K562 (cell line): ENCODE measurements around the gene HPF1. TPM values are rescaled to one million over a fixed set of nuclear protein-coding genes. Genes with fewer than 3 reads are reported as not detected.

Experiments used
- ATF3 ChIP-seq, 2 experiments: fragments of 450-650 bp in 1 of 2; sonication (generic) in 1 of 2; formaldehyde crosslinking in 1 of 2; IDR thresholded peaks in 1 of 2; conservative IDR thresholded peaks in 1 of 2; 2 replicates each; pipeline versions ENCODE4 v1.6.1 to v1.8.1; 2016 to 2023; ENCODE audit warnings: mild to moderate bottlenecking in 2 of 2, moderate library complexity in 2 of 2, inconsistent platforms in 1 of 2, missing genetic modification reagents in 1 of 2
- ATF7 ChIP-seq: fragments of 450-650 bp; IDR thresholded peaks from 2 replicates; pipeline ENCODE4 v1.7.1; 2014; ENCODE audit warnings: mild to moderate bottlenecking, moderate library complexity
- CREM ChIP-seq: IDR thresholded peaks from 2 replicates; pipeline ENCODE4 v1.6.1; 2014; ENCODE audit warnings: antibody characterized with exemption, low read depth
- ETV5 ChIP-seq: sonication (generic); formaldehyde crosslinking; IDR thresholded peaks from 2 replicates; pipeline ENCODE4 v1.4.0; 2020; ENCODE audit warnings: low read depth, mild to moderate bottlenecking, missing genetic modification reagents
- HCFC1 ChIP-seq: IDR thresholded peaks from 2 replicates; pipeline ENCODE4 v1.6.1; 2012; ENCODE audit warnings: low read depth, low read length, improper control_type of control experiment
- HNRNPUL1 ChIP-seq: fragments of 200-400 bp; formaldehyde crosslinking; IDR thresholded peaks from 2 replicates; pipeline ENCODE4 v1.6.1; 2017; ENCODE audit warnings: low read length
- RBM22 ChIP-seq: fragments of 200-400 bp; formaldehyde crosslinking; IDR thresholded peaks from 2 replicates; pipeline ENCODE4 v1.6.1; 2018; ENCODE audit warnings: low read length, low read depth; ENCODE audit not compliant: poor library complexity, severe bottlenecking
- SRF ChIP-seq, 2 experiments: fragments of 250-450, 450-650 bp in 1 of 2; sonication (Bioruptor Pico) in 1 of 2; sonication (generic) in 1 of 2; formaldehyde crosslinking; IDR thresholded peaks; 2 replicates each; pipeline versions ENCODE4 v1.5.0 to v1.5.1; 2020 to 2022; ENCODE audit warnings: mild to moderate bottlenecking in 1 of 2, missing genetic modification reagents in 1 of 2
- TEAD4 ChIP-seq, 2 experiments: sonication (generic) in 1 of 2; formaldehyde crosslinking in 1 of 2; IDR thresholded peaks; 2 replicates each; pipeline versions ENCODE4 v1.6.1 to v1.8.0; 2012 to 2022; ENCODE audit warnings: borderline replicate concordance in 1 of 2, inconsistent platforms in 1 of 2, low read length in 1 of 2, mild to moderate bottlenecking in 1 of 2, missing genetic modification reagents in 1 of 2
- USF2 ChIP-seq: sonication (generic); formaldehyde crosslinking; IDR thresholded peaks from 2 replicates; pipeline ENCODE4 v1.5.0; 2020; ENCODE audit warnings: missing genetic modification reagents
- ZNF12 ChIP-seq: sonication (generic); formaldehyde crosslinking; IDR thresholded peaks from 2 replicates; pipeline ENCODE4 v1.4.0; 2020; ENCODE audit warnings: mild to moderate bottlenecking, missing genetic modification reagents
- ZNF197 ChIP-seq: fragments of 200-800 bp; sonication (Bioruptor generic); IDR thresholded peaks from 2 replicates; pipeline ENCODE4 v1.6.1; 2016; ENCODE audit warnings: low read depth, missing genetic modification characterization, missing compliant biosample characterization
- ZNF212 ChIP-seq: fragments of 450-650 bp; formaldehyde crosslinking; IDR thresholded peaks from 2 replicates; pipeline ENCODE4 v1.4.0; 2020; ENCODE audit warnings: mild to moderate bottlenecking
- ZNF436 ChIP-seq: fragments of 250-450, 450-650 bp; sonication (Bioruptor Pico); formaldehyde crosslinking; IDR thresholded peaks from 2 replicates; pipeline ENCODE4 v1.7.0; 2020; ENCODE audit warnings: mild to moderate bottlenecking
- polyA plus RNA-seq, 8 experiments: library from polyadenylated mRNA; depleted of rRNA in 4 of 8; stranded (reverse) in 5 of 8; unstranded in 3 of 8; fragments of >200 nt; fragmentation: Nextera tagmentation in 2 of 8; fragmentation: Illumina TruSeq in 1 of 8; extraction: Ambion mirVana in 2 of 8; extraction: Trizol in 1 of 8; gene quantifications; 2 replicates each; pipeline versions ENCODE4 v1.2.1 to v1.2.3, GENCODE V29; 2011 to 2014; ENCODE audit warnings: inconsistent platforms in 1 of 8, missing spikeins in 1 of 8
- total RNA-seq, 7 experiments: library from RNA; depleted of rRNA in 6 of 7; stranded (reverse); fragments of >200 nt in 6 of 7; fragmentation: Illumina TruSeq in 2 of 7; extraction: Trizol in 2 of 7; gene quantifications; 2 replicates each; pipeline versions ENCODE4 v1.2.1 to v1.2.3, GENCODE V29; 2011 to 2021; ENCODE audit warnings: low replicate concordance in 1 of 7
- TF ChIP-seq, protein P1 (sequence below): sonication (generic); formaldehyde crosslinking; IDR thresholded peaks from 2 replicates; pipeline ENCODE4 v1.8.0; 2023; ENCODE audit warnings: mild to moderate bottlenecking, missing genetic modification reagents

HPF1 gene
- total and polyA plus RNA-seq, 9 of the 15 experiments (the other 6 are each of a cell fraction or from before 2014, with no cell fraction given) = 21.2 to 89.4 (median 35.2) TPM

DNA sequence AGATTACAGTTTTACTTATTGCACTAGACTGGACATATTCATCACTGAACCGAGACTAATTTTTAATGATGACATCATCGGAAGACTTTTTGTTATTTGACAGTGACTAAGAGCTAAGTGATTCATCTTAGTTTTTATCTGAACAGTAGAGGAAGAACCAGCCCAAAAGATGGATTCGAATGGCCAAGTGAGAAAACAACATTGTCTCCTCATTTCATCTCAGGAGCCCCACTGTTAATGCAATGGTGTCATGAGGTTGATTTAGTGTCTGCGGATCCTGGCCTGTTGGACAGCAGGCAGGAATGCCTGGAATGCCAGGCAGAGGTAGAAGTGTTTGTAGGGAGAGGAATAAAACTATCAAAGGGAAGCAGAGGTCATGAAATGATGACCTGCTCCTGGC is 37.8 kb upstream of the HPF1 start (continued):
- TF ChIP-seq USF2 (CRISPR knock-in tag) = no peak
- TF ChIP-seq, protein P1, sequence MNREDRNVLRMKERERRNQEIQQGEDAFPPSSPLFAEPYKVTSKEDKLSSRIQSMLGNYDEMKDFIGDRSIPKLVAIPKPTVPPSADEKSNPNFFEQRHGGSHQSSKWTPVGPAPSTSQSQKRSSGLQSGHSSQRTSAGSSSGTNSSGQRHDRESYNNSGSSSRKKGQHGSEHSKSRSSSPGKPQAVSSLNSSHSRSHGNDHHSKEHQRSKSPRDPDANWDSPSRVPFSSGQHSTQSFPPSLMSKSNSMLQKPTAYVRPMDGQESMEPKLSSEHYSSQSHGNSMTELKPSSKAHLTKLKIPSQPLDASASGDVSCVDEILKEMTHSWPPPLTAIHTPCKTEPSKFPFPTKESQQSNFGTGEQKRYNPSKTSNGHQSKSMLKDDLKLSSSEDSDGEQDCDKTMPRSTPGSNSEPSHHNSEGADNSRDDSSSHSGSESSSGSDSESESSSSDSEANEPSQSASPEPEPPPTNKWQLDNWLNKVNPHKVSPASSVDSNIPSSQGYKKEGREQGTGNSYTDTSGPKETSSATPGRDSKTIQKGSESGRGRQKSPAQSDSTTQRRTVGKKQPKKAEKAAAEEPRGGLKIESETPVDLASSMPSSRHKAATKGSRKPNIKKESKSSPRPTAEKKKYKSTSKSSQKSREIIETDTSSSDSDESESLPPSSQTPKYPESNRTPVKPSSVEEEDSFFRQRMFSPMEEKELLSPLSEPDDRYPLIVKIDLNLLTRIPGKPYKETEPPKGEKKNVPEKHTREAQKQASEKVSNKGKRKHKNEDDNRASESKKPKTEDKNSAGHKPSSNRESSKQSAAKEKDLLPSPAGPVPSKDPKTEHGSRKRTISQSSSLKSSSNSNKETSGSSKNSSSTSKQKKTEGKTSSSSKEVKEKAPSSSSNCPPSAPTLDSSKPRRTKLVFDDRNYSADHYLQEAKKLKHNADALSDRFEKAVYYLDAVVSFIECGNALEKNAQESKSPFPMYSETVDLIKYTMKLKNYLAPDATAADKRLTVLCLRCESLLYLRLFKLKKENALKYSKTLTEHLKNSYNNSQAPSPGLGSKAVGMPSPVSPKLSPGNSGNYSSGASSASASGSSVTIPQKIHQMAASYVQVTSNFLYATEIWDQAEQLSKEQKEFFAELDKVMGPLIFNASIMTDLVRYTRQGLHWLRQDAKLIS (CRISPR knock-in tag) = no peak
- TF ChIP-seq ZNF12 (CRISPR knock-in tag) = no peak
- no peak for TF ChIP-seq HNRNPUL1
- TF ChIP-seq HCFC1 = no peak
- TF ChIP-seq ZNF197 (CRISPR knock-in tag) = no peak
- TF ChIP-seq ZNF436 (CRISPR knock-in tag) = no peak
- no peak for TF ChIP-seq CREM
- peak; percentile 63; the same call in 1 of the 2 replicates for TF ChIP-seq ATF7
- TF ChIP-seq SRF (CRISPR knock-in tag; IDR thresholded peaks at IDR 0.05) = no peak
- peak; percentile 84 for TF ChIP-seq ATF3 (IDR thresholded peaks at IDR 0.05)
- no peak for TF ChIP-seq ATF3 (CRISPR knock-in tag; conservative IDR thresholded peaks at IDR 0.05)
- TF ChIP-seq RBM22 = no peak
- TF ChIP-seq ZNF212 = no peak
- no peak for TF ChIP-seq ETV5 (CRISPR knock-in tag)
- TF ChIP-seq TEAD4 (IDR thresholded peaks at IDR 0.05; ENCODE audit: low read length) = no peak
- no peak for TF ChIP-seq TEAD4 (CRISPR knock-in tag; IDR thresholded peaks at IDR 0.05; ENCODE audit: borderline replicate concordance)
